HG02852 (cell line): ENCODE measurements around the gene TRMT112.
"Not testable (repeated sequence)": the region's sequence is repeated elsewhere in the genome, so short reads cannot be mapped to it uniquely, and the experiment has no call there.

Source experiments
- ATAC-seq: cut with Tn5 transposase; IDR thresholded peaks from one replicate; pipeline ENCODE4 v1.9.1; 2021; ENCODE audit warnings: mild to moderate bottlenecking, moderate library complexity; ENCODE audit not compliant: unreplicated experiment

TRMT112 gene

GRCh38 chr11:64313491-64314145, 3.7 kb downstream of the TRMT112 start:
- no peak for ATAC-seq

DNA sequence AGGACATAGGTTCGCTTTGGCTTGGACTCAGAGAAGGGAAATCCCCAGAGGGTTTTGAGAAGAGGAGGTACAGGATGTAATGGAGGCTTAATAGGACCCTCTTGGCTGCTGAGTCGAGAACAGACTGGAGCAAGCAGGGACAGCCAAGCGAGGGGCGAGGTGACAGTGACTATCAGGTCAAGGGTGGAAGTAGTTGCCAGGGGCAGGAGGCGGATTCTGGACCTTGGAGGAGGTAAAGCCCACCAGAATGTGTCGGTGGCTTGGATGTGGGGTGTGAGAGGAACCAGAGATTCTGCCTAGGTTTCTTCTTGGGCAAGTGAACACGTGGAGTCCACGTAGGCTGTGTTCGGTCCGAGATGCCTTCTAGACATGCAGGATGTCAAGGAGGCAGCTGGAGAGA, 4.4 kb downstream of the TRMT112 start:
- ATAC-seq: no peak

- not testable (repeated sequence) for ATAC-seq
Measured at GRCh38 chr11:64307795-64308194, 9.6 kb downstream of the TRMT112 start.

DNA sequence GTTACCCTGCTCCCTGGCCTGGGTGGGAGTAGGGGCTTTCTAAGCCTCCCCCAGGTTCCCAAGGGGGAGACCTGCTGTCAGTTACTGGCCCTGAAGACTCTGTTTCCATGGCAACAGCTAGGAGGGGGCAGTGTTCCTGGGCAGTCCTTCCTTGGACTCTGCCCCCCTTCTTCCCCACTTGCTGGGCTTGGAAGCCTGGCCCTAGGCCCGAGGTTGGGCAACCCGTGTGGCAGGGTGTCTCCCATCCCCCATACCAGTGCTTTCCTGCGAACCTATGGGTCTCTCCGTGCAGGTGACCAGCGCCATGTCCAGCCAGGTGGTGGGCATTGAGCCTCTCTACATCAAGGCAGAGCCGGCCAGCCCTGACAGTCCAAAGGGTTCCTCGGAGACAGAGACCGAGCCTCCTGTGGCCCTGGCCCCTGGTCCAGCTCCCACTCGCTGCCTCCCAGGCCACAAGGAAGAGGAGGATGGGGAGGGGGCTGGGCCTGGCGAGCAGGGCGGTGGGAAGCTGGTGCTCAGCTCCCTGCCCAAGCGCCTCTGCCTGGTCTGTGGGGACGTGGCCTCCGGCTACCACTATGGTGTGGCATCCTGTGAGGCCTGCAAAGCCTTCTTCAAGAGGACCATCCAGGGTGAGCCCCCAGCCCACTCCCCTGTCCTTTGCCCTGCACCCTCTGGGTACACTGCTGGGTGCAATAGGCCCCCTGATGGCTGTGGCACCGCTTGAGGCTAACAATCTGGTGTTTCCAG, 10.3 kb downstream of the TRMT112 start:
- no peak for ATAC-seq

DNA sequence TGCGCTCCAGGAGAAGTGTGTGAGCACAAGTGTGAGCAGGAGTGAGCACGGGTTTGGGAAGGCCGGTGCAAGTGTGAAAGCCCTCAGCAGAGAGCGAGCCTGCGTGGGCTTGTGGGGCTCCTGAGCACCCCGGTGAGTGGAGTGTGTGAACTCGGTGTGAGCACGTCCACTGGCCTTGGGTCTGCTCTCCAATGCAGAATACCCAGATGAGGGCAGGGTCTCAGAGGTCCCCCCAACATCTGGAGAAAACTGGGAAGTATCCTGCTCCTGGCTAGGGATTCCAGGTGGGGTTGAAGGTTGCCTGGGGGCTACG, 10.8 kb downstream of the TRMT112 start:
- ATAC-seq: no peak

GRCh38 chr11:64305691-64306562, 11.4 kb downstream of the TRMT112 start:
- ATAC-seq: peak; percentile 26

GRCh38 chr11:64305075-64305690, 12.2 kb downstream of the TRMT112 start, which contains the start of gene ESRRA:
ESRRA (plus strand) TSS chr11:64305524; CDS start chr11:64307180, 1,656 bp downstream.
- ATAC-seq: peak; percentile 54

DNA sequence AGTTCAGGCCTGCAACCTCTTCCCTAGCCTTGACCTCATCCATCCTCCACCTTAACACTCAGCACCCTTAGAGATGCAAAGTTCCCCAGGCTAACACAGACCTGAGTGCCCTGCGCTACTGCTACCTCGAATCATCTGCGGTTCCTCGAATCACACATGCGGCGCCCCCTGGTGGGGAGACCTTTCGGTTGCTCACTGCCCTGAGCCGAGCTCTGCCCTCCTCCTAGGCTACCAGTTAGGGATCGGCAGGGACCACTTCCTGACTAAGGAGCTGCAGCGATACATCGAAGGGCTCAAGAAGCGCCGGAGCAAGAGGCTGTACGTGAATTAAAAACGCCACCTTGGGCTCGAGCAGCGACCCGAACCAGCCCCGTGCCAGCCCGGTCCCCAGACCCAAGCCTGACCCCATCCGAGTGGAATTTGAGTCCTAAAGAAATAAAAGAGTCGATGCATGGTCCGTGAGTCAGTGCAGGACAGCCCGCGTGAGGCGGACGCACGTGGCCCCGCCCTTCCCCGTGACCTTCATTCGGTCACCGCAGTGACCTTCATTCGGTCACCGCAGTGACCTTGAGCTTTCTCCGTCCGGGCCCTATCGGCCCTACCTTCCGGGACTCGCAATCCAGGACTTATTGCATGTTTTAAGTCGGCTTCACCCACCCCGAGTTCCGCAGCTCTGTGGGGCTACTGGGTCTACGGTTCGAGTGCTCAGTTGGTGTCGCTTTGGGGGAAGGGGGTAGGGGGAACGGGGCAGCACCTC, 12.9 kb downstream of the TRMT112 start:
- ATAC-seq: peak; percentile 35

- ATAC-seq: no peak
Measured at GRCh38 chr11:64304032-64304315, 13.4 kb downstream of the TRMT112 start.

DNA sequence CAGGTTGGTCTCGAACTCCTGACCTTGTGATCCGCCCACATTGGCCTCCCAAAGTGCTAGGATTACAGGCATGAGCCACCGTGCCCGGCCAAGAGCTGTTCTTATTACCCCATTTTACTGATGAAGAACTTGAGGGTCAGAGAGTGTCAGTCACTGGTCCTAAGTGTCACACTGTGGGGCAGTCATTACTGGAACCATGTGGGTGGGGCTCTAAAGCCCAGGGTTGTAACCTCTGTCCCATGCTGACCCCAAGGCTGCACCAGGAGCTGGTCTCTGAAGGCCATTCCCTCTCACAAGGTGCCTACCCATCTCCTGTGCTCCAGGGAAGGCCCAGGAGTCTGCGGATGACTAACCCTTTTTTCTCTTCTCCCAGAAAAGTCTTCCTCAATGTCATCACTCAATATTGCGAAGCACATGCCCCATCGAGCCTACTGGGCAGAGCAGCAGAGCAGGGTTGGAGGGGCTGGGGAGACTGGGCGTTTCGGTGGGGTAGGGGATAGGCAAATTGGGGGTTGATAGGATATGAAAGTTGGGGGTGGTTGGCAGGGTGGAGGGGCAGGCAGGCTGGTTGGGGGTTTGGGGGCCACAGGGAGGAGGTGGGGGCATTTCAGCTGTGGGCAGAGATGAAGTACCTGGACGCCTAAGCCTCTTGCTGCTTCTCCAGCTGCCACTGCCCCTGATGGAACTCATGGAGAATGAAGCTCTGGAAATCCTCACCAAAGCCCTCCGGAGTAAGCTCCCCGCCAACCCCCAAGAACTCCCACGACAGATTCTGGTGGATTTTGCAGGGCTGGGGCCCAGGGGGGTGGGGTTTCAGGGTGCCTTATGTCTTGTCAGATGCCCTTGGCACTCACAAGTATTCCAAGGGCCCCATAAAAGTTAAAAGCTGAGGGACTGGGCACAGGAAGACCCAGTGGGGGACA, 14.0 kb downstream of the TRMT112 start:
- no peak for ATAC-seq

DNA sequence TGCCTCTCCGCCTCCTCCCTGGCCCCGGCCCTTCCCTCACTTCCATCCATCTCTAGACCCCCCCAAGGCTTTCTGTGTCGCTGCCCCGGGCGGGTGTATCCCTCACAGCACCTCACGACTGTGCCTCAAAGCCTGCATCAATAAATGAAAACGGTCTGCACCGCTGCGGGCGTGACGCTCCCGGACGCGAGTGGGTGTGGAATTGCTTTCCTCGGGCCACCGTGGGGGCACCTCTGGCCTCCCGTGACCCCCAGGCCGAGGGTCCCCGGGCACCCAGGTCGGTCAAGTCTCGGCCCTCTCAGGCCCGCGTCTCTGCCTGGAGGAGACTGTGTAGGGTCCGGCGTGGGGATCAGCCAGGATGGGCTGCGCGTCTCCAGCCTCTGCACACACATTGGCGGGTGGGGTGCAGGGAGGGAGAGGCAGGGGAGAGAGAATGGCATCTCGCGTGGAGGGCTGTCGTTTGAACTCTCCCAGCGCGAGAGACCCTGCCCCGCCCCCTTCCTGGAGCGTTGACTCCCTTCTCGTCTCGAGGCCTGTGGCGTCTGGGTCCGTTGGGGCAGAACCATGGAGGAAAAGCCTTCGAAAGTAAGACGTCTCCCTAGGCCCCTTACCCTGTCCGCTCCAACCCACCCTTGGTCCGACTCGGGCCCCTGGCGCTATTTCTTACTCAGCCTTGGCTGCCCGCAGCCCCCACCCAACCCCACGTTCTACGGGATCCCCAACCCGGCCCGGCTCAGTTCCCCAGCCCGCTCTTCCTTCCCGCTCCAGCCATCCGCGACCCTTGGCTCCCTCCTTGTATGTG, 17.3 kb downstream of the TRMT112 start, which contains the start of gene CATSPERZ:
Gene CATSPERZ (plus strand): TSS at position 512 of the 802 bp plus-strand sequence. CDS start 53 bp downstream, at position 565.
- no peak for ATAC-seq

DNA sequence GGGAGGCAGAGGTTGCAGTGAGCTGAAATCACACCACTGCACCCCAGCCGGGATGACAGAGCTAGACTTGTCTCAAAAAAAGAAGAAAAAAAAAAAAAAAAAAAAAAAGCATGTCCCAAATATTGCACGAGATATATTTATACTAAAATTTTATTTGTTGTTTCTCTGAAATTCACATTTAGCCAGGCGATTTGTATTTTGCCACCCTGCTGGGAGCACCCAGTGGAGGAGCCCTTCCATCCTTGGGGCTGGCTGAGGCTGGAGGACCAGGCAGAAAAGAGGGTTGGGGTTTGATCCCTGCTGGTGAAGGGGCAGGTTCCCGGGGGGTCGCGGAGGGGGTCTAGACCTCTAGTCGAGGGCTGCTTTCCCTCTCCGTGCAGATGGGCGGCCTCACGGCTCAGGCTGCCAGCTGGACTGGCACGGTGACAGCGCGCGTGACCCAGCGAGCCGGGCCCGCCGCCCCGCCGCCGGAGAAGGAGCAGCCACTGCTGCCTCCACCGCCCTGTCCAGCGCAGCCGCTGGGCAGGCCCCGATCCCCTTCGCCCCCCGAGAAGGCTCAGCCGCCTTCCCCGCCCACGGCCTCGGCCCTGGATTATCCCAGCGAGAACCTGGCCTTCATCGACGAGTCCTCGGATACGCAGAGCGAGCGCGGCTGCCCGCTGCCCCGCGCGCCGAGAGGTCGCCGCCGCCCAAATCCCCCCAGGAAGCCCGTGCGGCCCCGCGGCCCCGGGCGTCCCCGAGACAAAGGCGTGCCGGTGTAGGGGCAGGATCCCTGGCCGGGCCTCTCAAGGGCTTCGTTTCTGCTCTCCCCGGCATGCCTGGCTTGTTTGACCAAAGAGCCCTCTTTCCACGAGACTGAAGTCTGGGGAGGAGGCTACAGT, 18.2 kb downstream of the TRMT112 start:
- ATAC-seq: no peak

- no peak for ATAC-seq
Measured at GRCh38 chr11:64297699-64298358, 19.5 kb downstream of the TRMT112 start.

- ATAC-seq: no peak
Measured at GRCh38 chr11:64296830-64297698, 20.3 kb downstream of the TRMT112 start.

DNA sequence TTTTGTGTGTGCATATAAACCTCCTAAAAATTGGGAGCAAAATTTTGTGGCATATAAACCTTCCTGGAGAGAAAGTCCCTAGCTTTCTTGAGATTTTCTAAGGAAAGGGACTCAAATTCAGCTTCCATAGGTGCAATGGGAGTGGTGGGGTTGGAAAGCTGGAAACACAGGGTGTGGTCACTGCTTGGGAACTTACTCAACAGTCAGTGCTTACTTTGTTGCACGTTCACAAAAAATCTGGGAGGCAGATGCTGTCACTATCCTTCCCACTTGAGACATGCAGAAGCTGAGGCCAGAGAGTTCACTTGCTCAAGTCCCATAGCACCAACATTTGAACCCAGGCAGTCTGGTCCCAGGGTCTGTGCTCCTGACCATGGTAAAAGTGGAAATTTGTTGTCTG, 21.1 kb downstream of the TRMT112 start:
- no peak for ATAC-seq

- no peak for ATAC-seq
Measured at GRCh38 chr11:64295760-64296159, 21.6 kb downstream of the TRMT112 start.
